Retinal pigment epithelial cell (primary cell): ENCODE measurements around the gene CRIP3.

Source experiments
- DNase-seq: peaks from one replicate; pipeline ENCODE4 v3.0.0-alpha.2; 2010; ENCODE audit warnings: low read depth
- H3K4me3 ChIP-seq: 2 replicates; pipeline ENCODE4 v1.5.1; 2011; ENCODE audit warnings: mild to moderate bottlenecking, low read length, control low read depth, moderate library complexity
- TF ChIP-seq, protein P1 (sequence below): conservative IDR thresholded peaks from 2 replicates; pipeline ENCODE4 v1.5.1; 2011; ENCODE audit warnings: low read depth, low read length, control low read depth, inconsistent platforms

Gene CRIP3

DNA sequence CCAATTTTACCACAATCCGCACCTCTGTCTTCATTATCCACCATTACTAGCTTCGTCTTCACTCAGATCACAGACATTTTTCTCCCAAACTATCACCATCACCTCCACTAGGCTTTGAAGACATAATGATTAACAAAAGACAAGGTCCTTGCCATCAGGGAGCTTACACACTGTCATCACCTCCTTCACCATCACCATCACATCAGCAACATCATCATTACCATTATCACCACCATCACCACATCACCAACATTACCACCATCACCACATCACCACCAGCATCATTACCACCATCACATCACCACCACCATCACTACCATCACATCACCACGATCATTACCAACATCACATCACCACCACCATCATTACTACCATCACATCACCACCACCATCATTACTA is 14.9 kb downstream of the CRIP3 start:
- DNase-seq: no peak

DNA sequence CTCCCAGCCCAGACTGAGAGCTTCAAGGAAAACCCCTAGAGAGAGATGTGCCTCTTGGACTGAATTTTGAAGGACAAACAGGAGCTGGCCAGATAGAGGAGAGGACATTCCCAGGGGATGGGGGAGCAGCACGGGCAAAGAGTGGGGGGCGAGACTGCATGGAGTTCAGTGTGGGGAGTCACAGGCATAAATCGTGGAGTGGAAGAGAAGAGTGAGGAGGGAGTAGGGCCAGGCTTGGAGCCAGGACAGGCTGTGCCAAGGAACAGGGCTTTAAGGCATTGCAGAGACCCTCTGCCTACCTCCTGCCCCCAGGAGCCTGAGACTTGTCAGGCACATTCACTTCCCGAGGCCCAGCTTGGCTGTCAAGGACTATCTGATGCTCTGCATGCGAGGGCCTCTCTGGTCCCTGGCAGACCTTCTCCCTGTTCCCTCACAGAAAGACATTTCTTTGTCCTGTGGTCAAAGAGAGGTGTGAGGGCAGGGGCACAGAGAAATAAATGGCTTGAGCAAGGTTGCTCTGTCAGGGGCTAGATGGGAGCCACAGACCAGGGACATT is 15.8 kb downstream of the CRIP3 start:
- no peak overlapping the region for H3K4me3 ChIP-seq
- TF ChIP-seq, protein P1, sequence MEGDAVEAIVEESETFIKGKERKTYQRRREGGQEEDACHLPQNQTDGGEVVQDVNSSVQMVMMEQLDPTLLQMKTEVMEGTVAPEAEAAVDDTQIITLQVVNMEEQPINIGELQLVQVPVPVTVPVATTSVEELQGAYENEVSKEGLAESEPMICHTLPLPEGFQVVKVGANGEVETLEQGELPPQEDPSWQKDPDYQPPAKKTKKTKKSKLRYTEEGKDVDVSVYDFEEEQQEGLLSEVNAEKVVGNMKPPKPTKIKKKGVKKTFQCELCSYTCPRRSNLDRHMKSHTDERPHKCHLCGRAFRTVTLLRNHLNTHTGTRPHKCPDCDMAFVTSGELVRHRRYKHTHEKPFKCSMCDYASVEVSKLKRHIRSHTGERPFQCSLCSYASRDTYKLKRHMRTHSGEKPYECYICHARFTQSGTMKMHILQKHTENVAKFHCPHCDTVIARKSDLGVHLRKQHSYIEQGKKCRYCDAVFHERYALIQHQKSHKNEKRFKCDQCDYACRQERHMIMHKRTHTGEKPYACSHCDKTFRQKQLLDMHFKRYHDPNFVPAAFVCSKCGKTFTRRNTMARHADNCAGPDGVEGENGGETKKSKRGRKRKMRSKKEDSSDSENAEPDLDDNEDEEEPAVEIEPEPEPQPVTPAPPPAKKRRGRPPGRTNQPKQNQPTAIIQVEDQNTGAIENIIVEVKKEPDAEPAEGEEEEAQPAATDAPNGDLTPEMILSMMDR: no peak

More for the DNA sequence above, 14.9 kb downstream of the CRIP3 start:
- TF ChIP-seq, protein P1: no peak
- H3K4me3 ChIP-seq: no peak overlapping the region

DNA sequence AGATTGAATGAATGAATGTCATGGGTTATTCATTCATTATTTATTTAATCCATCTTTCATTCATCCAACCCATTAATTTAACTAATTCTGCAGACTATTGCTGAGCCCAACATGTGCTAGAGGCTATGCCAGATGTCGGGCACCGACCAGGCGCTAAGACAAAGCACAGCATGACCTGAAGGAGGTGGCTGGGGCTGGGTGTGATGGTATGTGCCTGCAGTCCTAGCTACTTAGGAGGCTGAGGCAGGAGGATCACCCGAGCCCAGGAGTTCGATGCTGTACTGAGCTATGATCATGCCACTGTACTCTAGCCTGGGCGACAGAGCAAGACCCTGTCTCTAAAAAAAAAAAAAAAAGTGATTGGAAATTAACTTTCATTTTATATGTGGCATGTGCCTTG is 16.3 kb downstream of the CRIP3 start:
- TF ChIP-seq, protein P1: no peak
- no peak for DNase-seq
- no peak overlapping the region for H3K4me3 ChIP-seq

More for the DNA sequence above, 15.8 kb downstream of the CRIP3 start:
- no peak for DNase-seq

DNA sequence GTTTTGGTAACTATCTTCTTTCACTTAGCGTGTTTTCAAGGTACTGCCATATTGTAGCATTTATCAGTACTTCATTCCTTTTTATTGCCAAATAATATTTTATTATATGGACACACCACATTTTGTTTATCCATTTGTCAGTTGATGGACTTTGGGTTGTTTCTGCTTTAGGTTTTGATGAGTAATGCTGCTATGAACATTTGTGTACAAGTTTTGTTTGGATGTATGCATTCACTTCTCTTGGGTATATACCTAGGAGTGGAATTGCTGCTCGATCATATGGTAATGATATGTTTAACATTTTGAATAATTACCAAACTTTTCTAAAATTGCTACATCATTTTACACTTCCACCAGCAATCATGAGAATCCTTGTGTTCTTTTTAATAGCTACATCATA is 16.9 kb downstream of the CRIP3 start:
- DNase-seq: no peak
- no peak overlapping the region for H3K4me3 ChIP-seq
- TF ChIP-seq, protein P1: no peak

DNA sequence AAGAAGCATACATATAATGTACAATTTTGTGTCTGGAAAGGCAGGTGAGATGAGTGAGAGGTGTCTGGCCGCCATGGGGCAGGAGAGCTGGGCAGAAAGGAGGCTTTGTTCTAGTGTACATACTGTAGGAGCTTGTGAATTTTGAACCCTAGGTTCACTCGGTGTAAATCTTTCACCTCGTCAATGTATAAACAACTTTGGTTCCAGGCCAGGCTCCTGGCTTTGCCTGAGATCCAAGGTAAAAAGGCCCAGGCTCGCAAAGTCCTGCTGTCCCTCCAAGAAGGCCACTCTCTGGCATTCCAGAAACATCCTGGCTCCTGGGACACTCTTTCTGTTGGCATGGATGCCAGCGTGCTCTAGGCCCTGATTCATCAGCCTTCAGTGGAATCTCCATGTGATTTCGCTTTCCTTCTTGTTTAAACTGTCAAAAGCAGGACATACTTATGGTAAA is 17.7 kb downstream of the CRIP3 start:
- TF ChIP-seq, protein P1: no peak
- no peak for DNase-seq
- no peak overlapping the region for H3K4me3 ChIP-seq

DNA sequence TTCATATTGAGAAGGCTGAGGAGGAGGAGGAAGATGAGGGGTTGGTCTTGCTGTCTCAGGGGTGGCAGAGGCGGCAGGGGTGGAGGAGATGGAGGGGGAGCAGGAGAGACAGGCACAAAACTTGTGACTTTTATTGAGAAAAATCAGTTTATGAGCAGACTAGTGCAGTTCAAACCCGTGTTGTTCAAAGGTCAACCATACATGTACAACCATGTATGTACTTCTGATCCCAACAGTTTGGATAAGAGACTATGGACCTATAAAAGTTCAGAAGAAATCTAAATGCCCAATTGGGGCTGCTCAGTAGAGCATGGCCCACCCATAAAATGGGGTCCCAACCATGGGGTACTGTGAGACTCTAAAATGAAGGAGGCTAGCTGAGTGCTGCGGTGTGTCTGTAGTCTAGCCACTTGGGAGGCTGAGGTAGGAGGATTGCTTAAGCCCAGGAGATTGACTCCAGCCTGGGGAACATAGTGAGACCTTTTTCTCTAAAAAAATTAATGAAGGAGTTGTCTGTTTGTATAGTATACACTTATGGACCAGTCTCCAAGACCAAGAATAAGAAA is 18.2 kb downstream of the CRIP3 start:
- TF ChIP-seq, protein P1: no peak
- DNase-seq: no peak
- H3K4me3 ChIP-seq: no peak overlapping the region
